ENCODE results near the gene SIVA1. TPM values are rescaled to one million over a fixed set of nuclear protein-coding genes. Genes with fewer than 3 reads are reported as not detected.
A peak's percentile ranks its signal among the peaks of the same experiment; 100 is the strongest.

Gene SIVA1
- total and polyA plus RNA-seq, 7 donors = 55.8 to 233 (median 105) TPM

DNA sequence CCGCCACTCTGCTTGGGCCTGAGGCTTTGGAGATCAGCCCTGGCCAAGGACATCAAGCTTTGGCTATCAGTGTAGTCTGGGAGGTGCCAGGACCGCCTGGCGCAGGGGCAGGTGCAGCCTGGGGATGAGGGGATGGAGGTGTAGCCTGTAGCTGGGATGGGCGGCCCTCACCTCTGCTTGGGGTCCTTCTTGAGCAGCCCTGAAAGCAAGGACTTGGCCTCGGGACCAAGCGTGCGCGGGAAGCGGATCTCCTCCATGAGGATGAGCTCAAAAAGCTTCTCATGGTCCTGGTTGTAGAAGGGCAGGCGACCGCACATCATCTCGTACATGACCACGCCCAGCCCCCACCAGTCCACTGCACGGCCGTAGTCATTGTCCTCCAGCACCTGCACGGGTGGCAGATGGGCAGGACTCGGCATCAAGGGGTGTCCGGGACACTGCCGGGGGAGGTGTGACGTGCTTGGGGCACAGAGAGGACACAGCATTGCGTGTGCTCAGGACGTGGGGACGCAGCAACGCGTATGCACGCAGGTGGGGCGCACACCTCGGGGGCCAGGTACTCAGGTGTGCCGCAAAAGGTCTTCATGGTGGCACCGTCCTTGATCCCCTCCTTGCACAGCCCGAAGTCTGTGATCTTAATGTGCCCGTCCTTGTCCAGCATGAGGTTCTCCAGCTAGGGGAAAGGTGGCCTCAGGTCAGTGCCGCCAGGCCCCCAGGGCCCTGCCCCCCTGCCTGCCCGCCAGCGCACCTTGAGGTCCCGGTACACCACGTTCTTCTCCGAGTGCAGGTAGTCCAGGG, 20.0 kb downstream of the SIVA1 start:
- WGBS, 3 donors = 89 to 91% (median 90%) methylated on average over 36 to 38 of the region's 38 CpGs
- Histone ChIP-seq H3K36me3 (ENCODE audit: insufficient read depth in 1 of 2, low read depth in 1 of 2) (peaks cover 5 to 54% of the 10 kb centered on the region in 2 donors), H3K4me3 (no peak overlapping the region), H3K27ac (no peak overlapping the region), H3K4me1 (no peaks in the 10 kb centered on the region), H3K27me3 (ENCODE audit: insufficient read depth in 3 of 3, low read length in 2 of 3) (no peaks in the 10 kb centered on the region), H3K9me3 (no peaks in the 10 kb centered on the region)
- no peak for DNase-seq
- TF ChIP-seq, protein P1, sequence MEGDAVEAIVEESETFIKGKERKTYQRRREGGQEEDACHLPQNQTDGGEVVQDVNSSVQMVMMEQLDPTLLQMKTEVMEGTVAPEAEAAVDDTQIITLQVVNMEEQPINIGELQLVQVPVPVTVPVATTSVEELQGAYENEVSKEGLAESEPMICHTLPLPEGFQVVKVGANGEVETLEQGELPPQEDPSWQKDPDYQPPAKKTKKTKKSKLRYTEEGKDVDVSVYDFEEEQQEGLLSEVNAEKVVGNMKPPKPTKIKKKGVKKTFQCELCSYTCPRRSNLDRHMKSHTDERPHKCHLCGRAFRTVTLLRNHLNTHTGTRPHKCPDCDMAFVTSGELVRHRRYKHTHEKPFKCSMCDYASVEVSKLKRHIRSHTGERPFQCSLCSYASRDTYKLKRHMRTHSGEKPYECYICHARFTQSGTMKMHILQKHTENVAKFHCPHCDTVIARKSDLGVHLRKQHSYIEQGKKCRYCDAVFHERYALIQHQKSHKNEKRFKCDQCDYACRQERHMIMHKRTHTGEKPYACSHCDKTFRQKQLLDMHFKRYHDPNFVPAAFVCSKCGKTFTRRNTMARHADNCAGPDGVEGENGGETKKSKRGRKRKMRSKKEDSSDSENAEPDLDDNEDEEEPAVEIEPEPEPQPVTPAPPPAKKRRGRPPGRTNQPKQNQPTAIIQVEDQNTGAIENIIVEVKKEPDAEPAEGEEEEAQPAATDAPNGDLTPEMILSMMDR (IDR thresholded peaks at IDR 0.05) = no peak
- ATAC-seq = no peak
- intact Hi-C loops (cut with DNase I) = no loop called here

DNA sequence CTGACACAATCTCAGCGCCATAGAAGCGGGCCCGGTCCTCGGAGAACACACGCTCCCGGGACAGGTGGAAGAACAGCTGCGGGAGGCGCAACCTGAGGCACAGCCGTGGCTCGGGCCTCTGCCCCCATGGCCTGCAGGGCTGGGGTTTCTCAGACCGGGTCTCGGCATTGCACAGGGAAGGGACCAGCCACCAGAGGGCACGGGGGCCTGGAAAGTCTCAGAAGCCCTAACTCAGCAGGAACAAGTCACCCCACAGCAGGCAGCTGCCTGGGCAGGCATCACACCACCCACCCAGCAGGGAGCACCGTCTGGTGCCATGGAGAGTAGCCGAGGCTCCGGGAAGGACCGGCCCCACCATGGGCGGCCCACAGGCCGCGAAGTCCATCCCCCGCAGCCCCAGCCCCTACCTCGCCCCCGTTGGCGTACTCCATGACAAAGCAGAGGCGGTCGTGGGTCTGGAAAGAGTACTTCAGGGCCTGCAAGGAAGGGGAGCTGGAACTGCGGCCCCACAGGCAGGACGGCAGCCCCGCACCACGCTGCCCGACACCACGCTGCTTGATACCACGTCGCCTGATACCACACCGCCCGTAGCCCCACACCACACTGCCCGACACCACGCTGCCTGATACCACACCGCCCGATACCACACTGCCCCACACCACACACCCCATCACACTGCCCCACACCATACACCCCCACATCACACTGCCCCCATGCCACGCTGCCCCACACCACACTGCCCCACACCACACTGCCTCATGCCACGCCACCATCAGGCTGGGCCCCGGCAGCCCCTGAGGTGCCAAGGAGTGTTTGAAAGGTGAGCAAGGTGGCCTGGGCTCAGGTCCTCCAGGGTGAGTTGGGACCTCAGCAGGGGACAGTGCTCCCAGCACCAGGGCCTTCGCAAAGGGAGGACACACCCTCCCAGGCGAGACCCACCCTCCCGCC, 20.8 kb downstream of the SIVA1 start:
- Histone ChIP-seq H3K9me3 (no peaks in the 10 kb centered on the region), H3K4me1 (no peaks in the 10 kb centered on the region), H3K36me3 (ENCODE audit: insufficient read depth in 1 of 2, low read depth in 1 of 2) (peaks cover 5 to 54% of the 10 kb centered on the region in 2 donors), H3K4me3 (no peak overlapping the region), H3K27ac (no peak overlapping the region), H3K27me3 (ENCODE audit: insufficient read depth in 3 of 3, low read length in 2 of 3) (no peaks in the 10 kb centered on the region)
- ATAC-seq (peak in 3 of 4 donors; percentile 1 to 19 (median 3)), DNase-seq (no peak)
- intact Hi-C loops (cut with DNase I) = no loop called here
- TF ChIP-seq, protein P1 (IDR thresholded peaks at IDR 0.05) = no peak
- 80 to 81% (median 80%) methylated on average over 45 to 46 of the region's 46 CpGs for WGBS, 3 donors

DNA sequence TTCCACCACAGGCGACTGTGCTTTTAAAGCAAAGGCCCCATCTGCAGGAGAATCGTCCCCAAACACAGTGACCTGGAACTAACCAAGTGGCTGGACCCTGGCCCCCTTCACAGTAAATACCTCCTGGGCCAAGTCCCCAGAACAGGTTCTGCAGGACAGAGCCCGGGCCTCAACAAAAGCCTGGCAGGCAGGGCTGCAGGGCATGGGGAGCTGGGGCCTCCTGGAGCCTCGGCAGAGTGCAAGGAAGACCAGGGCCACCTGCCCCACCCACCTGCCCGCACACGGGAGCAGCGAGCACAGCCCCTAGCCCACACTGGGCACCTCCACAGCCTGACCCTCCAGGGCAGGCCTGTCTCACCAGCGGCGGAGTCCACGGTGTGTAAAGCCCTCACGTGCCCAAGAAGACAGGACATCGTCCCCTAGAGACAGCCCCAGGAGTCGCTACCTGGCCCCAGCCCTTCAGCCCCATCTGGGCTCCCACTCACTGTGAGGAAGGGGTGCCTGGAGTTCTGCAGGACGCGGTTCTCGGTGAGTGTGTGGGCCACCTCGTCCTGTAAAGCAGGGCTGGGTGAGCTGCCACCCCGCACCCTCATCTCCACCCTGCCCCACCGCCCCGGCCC, 21.6 kb downstream of the SIVA1 start:
- DNase-seq (no peak), ATAC-seq (no peak)
- Histone ChIP-seq H3K27ac (no peak overlapping the region), H3K4me1 (no peaks in the 10 kb centered on the region), H3K27me3 (ENCODE audit: insufficient read depth in 3 of 3, low read length in 2 of 3) (no peaks in the 10 kb centered on the region), H3K4me3 (no peak overlapping the region), H3K36me3 (ENCODE audit: insufficient read depth in 1 of 2, low read depth in 1 of 2) (peaks cover 5 to 54% of the 10 kb centered on the region in 2 donors), H3K9me3 (no peaks in the 10 kb centered on the region)
- TF ChIP-seq, protein P1 (IDR thresholded peaks at IDR 0.05) = no peak
- intact Hi-C loops (cut with DNase I) = no loop called here
- WGBS, 3 donors = 85 to 90% (median 88%) methylated on average over 18 to 20 of the region's 20 CpGs

DNA sequence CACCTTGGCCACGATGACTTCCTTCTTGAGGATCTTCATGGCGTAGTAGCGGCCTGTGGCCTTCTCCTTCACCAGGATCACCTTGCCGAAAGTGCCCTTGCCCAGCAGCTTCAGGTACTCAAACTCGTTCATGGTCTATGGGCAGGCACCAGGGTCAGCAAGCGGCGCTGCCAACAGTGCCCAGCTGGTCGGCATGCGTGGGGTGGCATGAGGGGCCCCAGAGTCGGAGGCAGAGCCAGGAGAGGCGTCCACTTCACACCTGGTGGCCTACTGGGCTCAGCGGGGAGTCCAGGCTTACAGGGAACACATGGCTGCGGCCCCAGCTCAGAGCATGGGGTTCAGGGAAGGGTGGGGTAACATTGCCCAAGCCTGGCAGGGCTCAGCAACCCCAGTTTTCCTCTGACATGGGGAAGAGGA, 22.1 kb downstream of the SIVA1 start:
- TF ChIP-seq, protein P1 (IDR thresholded peaks at IDR 0.05) = no peak
- no peaks in the 10 kb centered on the region for H3K9me3 ChIP-seq
- no peak overlapping the region for H3K27ac ChIP-seq
- no peaks in the 10 kb centered on the region for H3K4me1 ChIP-seq
- no peak overlapping the region for H3K4me3 ChIP-seq
- intact Hi-C loops (cut with DNase I) = no loop called here
- 82 to 95% (median 87%) methylated on average over 13 of the region's 13 CpGs for WGBS, 3 donors
- peaks cover 5 to 49% of the 10 kb centered on the region in 2 donors for H3K36me3 ChIP-seq (ENCODE audit: insufficient read depth in 1 of 2, low read depth in 1 of 2)
- DNase-seq = no peak
- no peak for ATAC-seq
- no peaks in the 10 kb centered on the region for H3K27me3 ChIP-seq (ENCODE audit: insufficient read depth in 3 of 3, low read length in 2 of 3)
